ENCODE measurements around the gene GBE1. TPM values are rescaled to one million over a fixed set of nuclear protein-coding genes. Genes with fewer than 3 reads are reported as not detected.

The GBE1 gene
- total RNA-seq, result 123 and 129 TPM in 2 replicates

GRCh38 chr3:81760924-81761903 is at the start of gene GBE1:
Gene GBE1, minus strand, starts transcription at chr3:81761645. Its CDS starts 128 bp downstream, at chr3:81761517.

